Stimulated activated CD4-positive, alpha-beta T cell treated with anti-CD3 and anti-CD28 coated beads, TNF-alpha, amount 100 ng/mL, for 4 hours (primary cell): ENCODE data around the gene NCEH1.
"Not testable (repeated sequence)": the region's sequence is repeated elsewhere in the genome, so short reads cannot be mapped to it uniquely, and the experiment has no call there.

ENCODE experiments used
- DNase-seq, 3 experiments: peaks; one replicate each; pipeline ENCODE4 v3.0.0-alpha.2; 2020; ENCODE audit warnings: low read depth in 3 of 3

NCEH1 gene

GRCh38 chr3:172710664-172711453, at the start of gene NCEH1:
TSS of gene NCEH1 (minus strand) at chr3:172711067. CDS start at chr3:172710984, 83 bp downstream.
- DNase-seq, result peak; percentile 32 to 41 (median 35)

- DNase-seq, result not testable (repeated sequence)
These were observed 49.5 kb upstream of the NCEH1 start for GRCh38 chr3:172760416-172760815.

GRCh38 chr3:172753125-172753524, 42.3 kb upstream of the NCEH1 start:
- no peak for DNase-seq

GRCh38 chr3:172752651-172753050, 41.8 kb upstream of the NCEH1 start:
- no peak for DNase-seq

GRCh38 chr3:172751175-172751704, 40.4 kb upstream of the NCEH1 start:
- peak in 1 of 3 experiments; percentile 2 for DNase-seq

GRCh38 chr3:172750368-172751174, 39.7 kb upstream of the NCEH1 start, which contains the start of gene ECT2:
TSS of gene ECT2 (plus strand) at chr3:172750726. CDS start at chr3:172754531, 3,805 bp downstream.
- peak; percentile 88 to 94 (median 94) for DNase-seq

- no peak for DNase-seq
These were observed 39.2 kb upstream of the NCEH1 start for GRCh38 chr3:172750069-172750367.

GRCh38 chr3:172749230-172749965, 38.5 kb upstream of the NCEH1 start:
- DNase-seq, result no peak

GRCh38 chr3:172746475-172746874, 35.6 kb upstream of the NCEH1 start:
- no peak for DNase-seq

GRCh38 chr3:172739462-172739861, 28.6 kb upstream of the NCEH1 start:
- DNase-seq, result no peak

GRCh38 chr3:172735014-172735413, 24.1 kb upstream of the NCEH1 start:
- no peak for DNase-seq

GRCh38 chr3:172726380-172726779, 15.5 kb upstream of the NCEH1 start:
- no peak for DNase-seq

GRCh38 chr3:172722536-172723040, 11.7 kb upstream of the NCEH1 start:
- DNase-seq, result not testable (repeated sequence)

GRCh38 chr3:172717493-172718088, 6.7 kb upstream of the NCEH1 start:
- no peak for DNase-seq

- no peak for DNase-seq
These were observed 5.6 kb upstream of the NCEH1 start for GRCh38 chr3:172716476-172716875.

- no peak for DNase-seq
These were observed 2.4 kb upstream of the NCEH1 start for GRCh38 chr3:172713316-172713715.

- no peak for DNase-seq
These were observed 558 bp upstream of the NCEH1 start for GRCh38 chr3:172711454-172711795.

- DNase-seq, result no peak
These were observed 848 bp downstream of the NCEH1 start for GRCh38 chr3:172709774-172710663.

- no peak for DNase-seq
These were observed 1.7 kb downstream of the NCEH1 start for GRCh38 chr3:172708921-172709773.
